GM18870 (cell line): Measurements from ENCODE around the gene SNX27.
"Not testable (repeated sequence)": the region's sequence is repeated elsewhere in the genome, so short reads cannot be mapped to it uniquely, and the experiment has no call there.

Experiments
- ATAC-seq: cut with Tn5 transposase; IDR thresholded peaks from one replicate; pipeline ENCODE4 v1.9.1; 2021; ENCODE audit warnings: moderate library complexity; ENCODE audit not compliant: unreplicated experiment

The SNX27 gene

DNA sequence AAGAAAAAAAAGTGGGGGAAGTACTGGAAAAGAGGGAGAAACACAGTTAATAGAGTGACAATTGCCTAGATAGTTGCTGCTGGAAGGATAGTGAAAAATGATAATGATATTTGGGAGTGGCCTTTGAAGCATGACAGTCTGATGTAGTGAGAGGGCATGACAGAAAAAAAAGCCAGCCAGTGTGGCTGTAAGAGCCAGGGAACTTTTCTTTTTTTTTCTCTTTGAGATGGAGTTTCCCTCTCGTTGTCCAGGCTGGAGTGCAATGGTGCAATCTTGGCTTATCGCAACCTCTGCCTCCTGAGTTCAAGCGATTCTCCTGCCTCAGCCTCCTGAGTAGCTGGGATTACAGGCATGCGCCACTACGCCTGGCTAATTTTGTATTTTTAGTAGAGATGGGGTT lies 9.3 kb upstream of the SNX27 start:
- not testable (repeated sequence) for ATAC-seq

- no peak for ATAC-seq
Observed at GRCh38 chr1:151604291-151604690, 7.6 kb upstream of the SNX27 start.

- ATAC-seq, result no peak
Observed at GRCh38 chr1:151606384-151606783, 5.5 kb upstream of the SNX27 start.

- no peak for ATAC-seq
Observed at GRCh38 chr1:151606857-151607256, 5.0 kb upstream of the SNX27 start.

GRCh38 chr1:151610142-151610541 lies 1.7 kb upstream of the SNX27 start:
- no peak for ATAC-seq

- no peak for ATAC-seq
Observed at GRCh38 chr1:151611288-151611790, 511 bp upstream of the SNX27 start.

GRCh38 chr1:151612501-151613281 lies 841 bp downstream of the SNX27 start:
- ATAC-seq, result no peak

GRCh38 chr1:151613282-151613780 lies 1.5 kb downstream of the SNX27 start:
- ATAC-seq, result no peak

DNA sequence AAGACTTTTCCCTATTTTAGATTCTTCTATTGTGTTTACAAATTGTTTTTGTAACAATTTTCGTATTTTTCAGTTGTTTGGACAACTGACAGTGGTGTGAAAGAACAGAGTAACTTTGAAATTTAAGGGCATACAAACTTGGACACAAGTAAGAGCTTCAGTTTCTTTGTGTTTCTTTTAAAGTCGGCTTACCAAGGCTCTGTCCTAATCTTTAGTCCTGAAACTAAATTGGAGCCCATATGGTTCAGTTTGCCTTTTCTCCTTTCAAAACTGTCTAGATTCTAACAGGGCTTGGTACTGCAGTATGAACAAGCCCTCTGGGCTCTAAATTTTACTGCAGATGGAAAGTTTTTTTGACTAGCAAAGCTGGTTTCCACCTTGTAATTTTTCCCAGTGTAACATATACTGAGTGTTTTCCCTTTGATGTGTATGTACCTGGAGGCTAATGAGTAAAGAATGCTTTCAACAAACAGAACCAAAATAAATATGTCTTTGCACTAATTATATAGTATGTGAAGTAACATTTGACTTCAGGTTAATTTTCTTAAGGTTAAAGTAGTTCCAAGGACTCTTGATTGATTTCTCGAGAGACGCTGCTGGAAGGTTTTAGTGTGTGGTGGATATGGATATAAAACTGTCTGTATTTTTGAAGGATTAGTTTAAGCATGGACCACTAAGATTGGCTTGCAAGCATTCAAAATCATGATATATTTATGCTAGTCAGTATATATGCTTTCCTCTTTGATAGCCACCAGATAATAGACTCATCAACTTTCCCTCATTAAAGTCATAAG lies 4.1 kb downstream of the SNX27 start:
- ATAC-seq, result no peak

GRCh38 chr1:151616505-151616849 lies 4.6 kb downstream of the SNX27 start:
- ATAC-seq, result no peak

- no peak for ATAC-seq
Observed at GRCh38 chr1:151618003-151618402, 6.2 kb downstream of the SNX27 start.

DNA sequence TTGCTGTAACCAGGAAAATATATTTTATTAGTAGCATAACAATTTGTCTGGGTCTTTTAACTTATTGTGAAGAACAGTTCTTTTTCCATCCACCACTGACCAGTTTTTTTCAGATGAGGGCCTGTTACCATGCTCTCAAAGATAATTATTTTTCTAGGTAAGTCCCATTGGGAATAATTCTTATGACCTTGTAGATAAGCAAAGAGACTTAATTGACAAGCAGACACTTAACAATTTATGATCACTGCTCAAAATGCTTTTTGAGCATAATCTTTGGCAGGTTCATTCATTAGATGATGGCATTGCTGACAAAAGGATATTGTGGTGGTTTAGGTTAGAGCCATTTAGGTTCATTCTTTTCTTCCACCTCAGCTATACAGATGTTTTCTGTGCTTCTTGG lies 6.6 kb downstream of the SNX27 start:
- ATAC-seq, result no peak

DNA sequence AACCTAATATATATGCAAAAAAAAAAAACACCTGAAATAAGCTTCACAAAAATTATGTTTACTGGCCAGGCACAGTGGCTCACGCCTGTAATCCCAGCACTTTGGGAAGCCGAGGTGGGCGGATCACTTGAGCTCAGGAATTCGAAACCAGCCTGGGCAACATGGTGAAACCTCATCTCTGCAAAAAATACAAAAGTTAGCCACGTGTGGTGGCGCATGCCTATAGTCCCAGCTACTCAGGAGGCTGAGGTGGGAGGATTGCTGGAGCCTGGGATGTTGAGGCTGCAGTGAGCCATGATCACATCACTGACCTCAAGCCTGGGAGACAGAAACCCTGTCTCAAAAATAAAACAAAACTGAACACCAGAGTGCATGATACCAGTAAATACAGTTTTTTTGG lies 7.1 kb downstream of the SNX27 start:
- not testable (repeated sequence) for ATAC-seq

GRCh38 chr1:151619489-151620093 lies 7.7 kb downstream of the SNX27 start:
- ATAC-seq, result no peak

DNA sequence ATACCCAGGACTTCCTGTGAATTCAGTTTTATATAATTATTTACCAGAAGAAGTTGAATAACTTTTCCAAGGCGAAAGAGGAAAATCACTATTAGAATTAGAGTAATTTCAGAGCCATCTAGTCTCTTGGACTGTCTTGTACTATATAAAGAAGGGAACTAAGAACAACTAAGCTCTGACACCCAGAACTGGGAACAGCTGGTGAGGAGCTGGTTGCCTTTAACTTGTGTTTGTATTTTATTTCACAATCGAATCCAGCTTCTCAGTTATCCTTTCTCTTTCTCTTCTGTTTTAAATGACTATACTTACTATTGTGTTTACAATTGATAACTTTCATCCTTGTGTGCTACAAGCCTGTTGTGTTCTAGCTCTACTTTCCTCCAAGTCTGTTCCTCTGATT lies 8.4 kb downstream of the SNX27 start:
- ATAC-seq, result no peak

DNA sequence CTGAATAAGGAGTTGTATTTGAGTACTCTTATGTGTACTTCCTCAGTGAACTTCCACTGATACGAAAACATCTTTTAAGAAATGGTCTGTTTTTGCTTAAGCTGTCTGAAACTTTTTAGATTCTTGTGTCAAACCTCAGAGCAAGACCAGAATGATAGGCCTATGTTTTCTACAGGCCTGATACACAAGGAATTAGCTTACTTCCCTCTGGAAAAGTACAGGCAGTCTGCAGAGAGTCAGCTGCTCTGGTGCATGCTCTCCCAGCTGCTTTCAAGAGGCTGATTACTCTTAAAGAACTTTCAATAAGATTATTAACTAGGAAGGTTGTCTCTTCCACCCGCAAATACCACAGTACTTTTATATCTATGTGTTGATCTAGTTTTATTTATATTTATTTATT lies 9.5 kb downstream of the SNX27 start:
- no peak for ATAC-seq

DNA sequence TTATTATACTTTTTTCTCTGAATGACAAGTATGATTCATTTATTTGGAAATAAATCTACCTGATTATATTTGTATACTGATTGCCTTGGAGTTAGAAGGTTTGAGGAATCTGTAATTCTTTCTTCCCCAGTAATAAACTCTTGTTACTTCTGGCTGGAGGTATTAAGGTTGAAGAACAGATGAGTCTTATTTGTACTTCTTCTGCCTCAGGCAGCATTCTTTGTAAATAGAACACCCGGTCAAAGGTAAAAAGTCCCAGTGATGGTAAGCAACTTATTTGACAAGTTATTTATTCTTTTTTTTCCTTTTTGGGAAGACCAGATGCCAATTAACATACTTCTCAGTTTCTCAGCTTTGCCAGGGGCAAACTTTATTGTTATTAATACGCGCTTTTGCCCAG lies 12.9 kb downstream of the SNX27 start:
- ATAC-seq, result no peak

DNA sequence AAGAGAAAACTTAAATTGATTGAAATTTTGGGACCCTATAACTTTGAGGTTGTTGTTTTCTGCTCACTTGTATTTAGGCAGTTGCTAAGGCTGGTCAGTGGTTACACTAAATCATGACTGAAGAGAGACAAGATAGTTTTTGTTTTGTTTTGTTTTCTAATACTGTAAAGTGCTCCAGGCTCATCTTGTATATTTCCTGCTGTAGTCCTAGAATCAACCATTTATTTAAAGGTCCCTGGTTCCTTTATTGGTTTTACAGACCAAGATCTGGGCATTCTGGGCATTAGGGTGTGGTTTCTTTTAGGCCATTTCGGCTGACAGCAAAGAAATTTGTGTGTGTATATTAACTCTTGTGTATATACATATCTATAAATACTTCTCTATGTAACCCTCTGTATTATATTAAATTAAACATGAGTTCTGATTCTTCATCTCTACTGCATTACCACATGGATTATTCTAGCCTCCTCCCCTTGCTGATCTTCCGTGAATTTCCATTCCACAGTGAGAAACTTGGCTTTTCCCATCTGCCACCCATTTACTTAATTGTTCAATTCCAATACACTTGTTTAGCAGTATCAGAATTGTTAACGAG lies 15.0 kb downstream of the SNX27 start:
- no peak for ATAC-seq

DNA sequence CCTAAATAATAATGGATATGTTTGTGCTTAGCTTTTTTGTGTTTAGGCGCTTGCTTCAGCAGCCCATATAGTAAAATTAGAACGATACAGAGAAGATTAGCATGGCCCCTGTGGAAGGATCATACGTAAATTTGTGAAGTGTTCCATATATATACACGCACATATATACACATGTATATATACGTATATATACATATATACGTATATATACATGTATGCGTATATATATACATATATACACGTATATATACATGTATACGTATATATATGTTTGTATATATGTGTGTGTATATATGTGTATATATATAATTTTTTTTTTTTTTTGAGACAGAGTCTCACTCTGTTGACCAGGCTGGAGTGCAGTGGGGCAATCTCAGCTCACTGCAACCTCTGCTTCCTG lies 17.4 kb downstream of the SNX27 start:
- no peak for ATAC-seq

DNA sequence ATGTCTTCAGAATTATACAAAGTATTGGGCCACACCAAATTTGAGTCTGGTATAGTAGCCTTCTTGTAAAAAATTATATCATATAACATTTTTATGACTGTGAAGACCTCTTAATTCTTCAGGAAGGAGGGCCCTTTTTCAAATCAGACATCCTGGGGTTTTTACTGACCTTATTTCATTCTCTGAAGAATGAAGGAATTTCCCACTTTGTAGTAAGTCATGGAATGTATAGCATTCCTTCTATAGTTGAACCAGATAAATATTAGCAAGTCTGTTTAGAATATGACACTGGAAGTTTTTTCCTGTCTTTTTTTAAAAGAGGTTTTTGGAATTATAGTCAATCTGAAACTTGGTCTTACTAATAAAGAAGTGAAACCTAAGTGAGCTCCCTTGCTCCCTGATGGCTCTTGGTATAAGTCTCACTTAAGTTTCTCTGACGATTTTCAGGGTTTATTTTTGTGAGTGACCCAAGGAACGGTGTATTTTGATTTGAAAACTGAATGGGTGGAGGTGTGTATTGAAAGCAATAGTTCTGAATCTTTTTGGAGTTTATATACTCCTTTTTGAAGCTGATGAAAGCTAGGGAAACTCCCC lies 23.7 kb downstream of the SNX27 start:
- no peak for ATAC-seq
